ENCODE results near the gene NXPE3. TPM values are rescaled to one million over a fixed set of nuclear protein-coding genes. Genes with fewer than 3 reads are reported as not detected.

The NXPE3 gene
- polyA plus RNA-seq, 3 donors: 14.6 to 35.8 (median 19.8) TPM

DNA sequence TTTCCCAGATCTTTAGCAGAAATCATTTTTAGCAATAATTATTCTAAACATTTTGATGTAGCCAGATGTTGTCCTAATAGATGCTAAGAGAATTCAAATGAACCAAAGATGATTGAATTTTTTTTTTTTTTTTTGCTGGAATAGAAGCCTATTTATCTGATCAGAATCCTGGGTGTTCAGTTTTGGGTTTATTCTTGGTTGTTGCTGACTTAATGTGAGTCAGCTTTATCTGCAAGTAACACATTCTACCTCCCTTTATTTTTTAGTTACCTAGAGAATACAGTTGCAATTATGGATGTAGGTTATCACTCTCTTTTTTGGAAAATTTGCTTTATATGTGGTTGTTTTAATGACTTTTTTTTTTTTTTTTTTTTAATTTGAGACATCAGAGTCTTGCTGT, 48.2 kb upstream of the NXPE3 start:
- no peak for DNase-seq
- Histone ChIP-seq H3K27ac (ENCODE audit: low read depth in 1 of 2, low read length in 2 of 2) (no peak overlapping the region), H3K4me3 (replicated peaks in 1 of 3; ENCODE audit: low read depth in 2 of 3, low read length in 3 of 3) (no peak overlapping the region), H4K20me1 (ENCODE audit: insufficient read depth, low read length) (no peaks in the 10 kb centered on the region), H3K4me1 (ENCODE audit: control insufficient read depth in 1 of 2, insufficient read depth in 2 of 2, low read length in 2 of 2) (peaks cover 2 to 5% of the 10 kb centered on the region in 2 donors), H3K36me3 (replicated peaks in 1 of 2; ENCODE audit: control insufficient read depth in 1 of 2, insufficient read depth in 2 of 2, low read length in 2 of 2) (peaks cover 46 to 75% of the 10 kb centered on the region in 2 donors), H3K9me3 (replicated peaks in 1 of 2; ENCODE audit: control insufficient read depth in 1 of 2, insufficient read depth in 1 of 2, low read length in 2 of 2) (peaks cover 0 to 7% of the 10 kb centered on the region in 2 donors), H3K4me2 (replicated peaks; ENCODE audit: extremely low read depth, low read length, poor library complexity, severe bottlenecking) (no peak overlapping the region), H3K79me2 (ENCODE audit: insufficient read depth, low read length) (peaks cover 4% of the 10 kb centered on the region), H2AFZ (ENCODE audit: insufficient read depth, low read depth, low read length, poor library complexity, severe bottlenecking) (no peak overlapping the region), H3K27me3 (ENCODE audit: control insufficient read depth in 2 of 2, insufficient read depth in 2 of 2, low read length in 2 of 2) (no peaks in the 10 kb centered on the region), H3K9ac (ENCODE audit: insufficient read depth, low read length, poor library complexity, severe bottlenecking) (no peak overlapping the region)
- Mint-ChIP-seq H3K27ac (no peak overlapping the region), H3K36me3 (peaks cover 52 to 78% of the 10 kb centered on the region in 2 donors), H3K4me3 (no peak overlapping the region), H3K4me1 (peaks cover 6% of the 10 kb centered on the region), H3K27me3 (ENCODE audit: low read depth in 3 of 3) (peaks cover 0 to 2% (median 0%) of the 10 kb centered on the region in 3 donors), H3K9me3 (peaks cover 0 to 8% (median 5%) of the 10 kb centered on the region in 7 donors)
- TF ChIP-seq, protein P1, sequence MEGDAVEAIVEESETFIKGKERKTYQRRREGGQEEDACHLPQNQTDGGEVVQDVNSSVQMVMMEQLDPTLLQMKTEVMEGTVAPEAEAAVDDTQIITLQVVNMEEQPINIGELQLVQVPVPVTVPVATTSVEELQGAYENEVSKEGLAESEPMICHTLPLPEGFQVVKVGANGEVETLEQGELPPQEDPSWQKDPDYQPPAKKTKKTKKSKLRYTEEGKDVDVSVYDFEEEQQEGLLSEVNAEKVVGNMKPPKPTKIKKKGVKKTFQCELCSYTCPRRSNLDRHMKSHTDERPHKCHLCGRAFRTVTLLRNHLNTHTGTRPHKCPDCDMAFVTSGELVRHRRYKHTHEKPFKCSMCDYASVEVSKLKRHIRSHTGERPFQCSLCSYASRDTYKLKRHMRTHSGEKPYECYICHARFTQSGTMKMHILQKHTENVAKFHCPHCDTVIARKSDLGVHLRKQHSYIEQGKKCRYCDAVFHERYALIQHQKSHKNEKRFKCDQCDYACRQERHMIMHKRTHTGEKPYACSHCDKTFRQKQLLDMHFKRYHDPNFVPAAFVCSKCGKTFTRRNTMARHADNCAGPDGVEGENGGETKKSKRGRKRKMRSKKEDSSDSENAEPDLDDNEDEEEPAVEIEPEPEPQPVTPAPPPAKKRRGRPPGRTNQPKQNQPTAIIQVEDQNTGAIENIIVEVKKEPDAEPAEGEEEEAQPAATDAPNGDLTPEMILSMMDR (IDR thresholded peaks at IDR 0.05): no peak
- intact Hi-C loops (cut with micrococcal nuclease): no loop called here

GRCh38 chr3:101732240-101732641, 46.8 kb upstream of the NXPE3 start:
- no peak for DNase-seq
- WGBS (ENCODE audit: insufficient coverage): 100% methylated on average over 1 of the region's 4 CpGs
- H3K79me2 ChIP-seq (ENCODE audit: insufficient read depth, low read length): no peaks in the 10 kb centered on the region
- Mint-ChIP-seq H3K4me3 (no peak overlapping the region), H3K36me3 (peaks cover 66 to 91% of the 10 kb centered on the region in 2 donors), H3K27me3 (ENCODE audit: low read depth in 3 of 3) (peaks cover 0 to 2% (median 0%) of the 10 kb centered on the region in 3 donors), H3K9me3 (peaks cover 6 to 19% (median 10%) of the 10 kb centered on the region in 7 donors), H3K4me1 (peaks cover 4% of the 10 kb centered on the region), H3K27ac (no peak overlapping the region)
- H4K20me1 ChIP-seq (ENCODE audit: insufficient read depth, low read length): no peaks in the 10 kb centered on the region
- intact Hi-C loops (cut with micrococcal nuclease): no loop called here
- no peak overlapping the region for H2AFZ ChIP-seq (ENCODE audit: insufficient read depth, low read depth, low read length, poor library complexity, severe bottlenecking)
- H3K9me3 ChIP-seq (replicated peaks in 1 of 2; ENCODE audit: control insufficient read depth in 1 of 2, insufficient read depth in 1 of 2, low read length in 2 of 2): peaks cover 0 to 14% of the 10 kb centered on the region in 2 donors
- H3K9ac ChIP-seq (ENCODE audit: insufficient read depth, low read length, poor library complexity, severe bottlenecking): no peak overlapping the region
- peaks cover 51 to 88% of the 10 kb centered on the region in 2 donors for H3K36me3 ChIP-seq (replicated peaks in 1 of 2; ENCODE audit: control insufficient read depth in 1 of 2, insufficient read depth in 2 of 2, low read length in 2 of 2)
- H3K4me2 ChIP-seq (replicated peaks; ENCODE audit: extremely low read depth, low read length, poor library complexity, severe bottlenecking): no peak overlapping the region
- H3K4me1 ChIP-seq (ENCODE audit: control insufficient read depth in 1 of 2, insufficient read depth in 2 of 2, low read length in 2 of 2): peaks cover 0 to 4% of the 10 kb centered on the region in 2 donors
- no peak overlapping the region for H3K27ac ChIP-seq (ENCODE audit: low read depth in 1 of 2, low read length in 2 of 2)
- H3K4me3 ChIP-seq (replicated peaks in 1 of 3; ENCODE audit: low read depth in 2 of 3, low read length in 3 of 3): no peak overlapping the region
- no peaks in the 10 kb centered on the region for H3K27me3 ChIP-seq (ENCODE audit: control insufficient read depth in 2 of 2, insufficient read depth in 2 of 2, low read length in 2 of 2)
- TF ChIP-seq, protein P1 (IDR thresholded peaks at IDR 0.05): no peak

Data from CD14-positive monocyte (primary cell).